Nephron (organoid): ENCODE data around the gene SELPLG.
A peak's percentile ranks its signal among the peaks of the same experiment; 100 is the strongest.

Source experiments
- H3K27ac Mint-ChIP-seq, 3 experiments: 2 replicates each; pipeline ENCODE4 v1.8.0; 2020; ENCODE audit warnings: mixed read lengths in 3 of 3, mild to moderate bottlenecking in 2 of 3, moderate library complexity in 1 of 3
- H3K27me3 Mint-ChIP-seq: 2 replicates; pipeline ENCODE4 v1.8.0; 2021; ENCODE audit warnings: low read depth, mild to moderate bottlenecking, moderate library complexity, mixed read lengths
- H3K36me3 Mint-ChIP-seq: 2 replicates; pipeline ENCODE4 v1.8.0; 2020; ENCODE audit warnings: low read depth, mixed read lengths
- H3K4me1 Mint-ChIP-seq: 2 replicates; pipeline ENCODE4 v1.8.0; 2020; ENCODE audit warnings: mixed read lengths
- H3K4me3 Mint-ChIP-seq, 3 experiments: 2 replicates each; pipeline ENCODE4 v1.8.0; 2020; ENCODE audit warnings: mild to moderate bottlenecking in 3 of 3, mixed read lengths in 3 of 3, moderate library complexity in 2 of 3
- H3K9me3 Mint-ChIP-seq: 2 replicates; pipeline ENCODE4 v1.8.0; 2020; ENCODE audit warnings: mixed read lengths
- TF ChIP-seq, protein P1 (sequence below), 3 experiments: fragments of 200-600 bp; sonication (generic); IDR thresholded peaks; one replicate each; pipeline ENCODE4 v1.5.0; 2021; ENCODE audit warnings: antibody characterized with exemption in 3 of 3; ENCODE audit not compliant: unreplicated experiment in 3 of 3

SELPLG gene

DNA sequence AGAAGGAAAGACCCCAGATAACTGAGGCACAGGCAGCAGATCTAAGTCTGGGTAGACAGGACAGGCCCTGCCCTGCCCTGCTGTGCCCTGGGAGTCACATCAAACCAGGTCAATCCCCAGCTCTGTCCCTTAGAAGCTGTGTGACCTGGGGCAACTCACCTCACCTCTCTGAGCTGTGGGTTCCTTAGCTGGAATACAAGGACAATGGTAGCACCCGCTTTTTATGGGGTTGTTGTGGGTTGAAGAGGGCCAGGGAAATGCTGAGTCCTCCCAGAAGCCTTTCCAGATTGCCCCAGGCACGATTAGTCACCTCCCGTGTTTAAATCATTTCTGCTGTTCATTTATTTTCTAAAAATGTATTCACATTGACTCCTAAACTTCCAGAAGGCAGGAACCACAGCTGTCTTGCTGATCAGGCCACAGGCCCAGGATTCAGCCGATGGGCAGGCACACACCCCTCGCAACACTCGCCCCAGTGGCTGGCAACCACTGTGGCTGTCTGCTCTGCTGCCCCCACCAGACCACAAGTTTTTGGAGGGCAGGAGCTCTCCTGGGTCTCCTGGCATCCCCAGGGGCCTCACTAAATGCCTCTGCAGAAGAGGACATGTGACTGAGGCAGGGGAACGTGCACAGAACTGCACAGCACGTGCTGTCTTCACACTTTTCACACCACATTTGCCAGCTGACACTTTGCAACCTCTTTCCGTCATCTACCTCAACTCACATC lies 3.0 kb downstream of the SELPLG start:
- H3K27me3 Mint-ChIP-seq, result no peaks in the 10 kb centered on the region
- no peak overlapping the region for H3K4me3 Mint-ChIP-seq
- no peaks in the 10 kb centered on the region for H3K36me3 Mint-ChIP-seq
- H3K9me3 Mint-ChIP-seq, result no peaks in the 10 kb centered on the region
- peaks cover 32% of the 10 kb centered on the region for H3K4me1 Mint-ChIP-seq
- H3K27ac Mint-ChIP-seq, result peak overlapping the region; percentile 76 to 91 (median 85)
- TF ChIP-seq, protein P1, sequence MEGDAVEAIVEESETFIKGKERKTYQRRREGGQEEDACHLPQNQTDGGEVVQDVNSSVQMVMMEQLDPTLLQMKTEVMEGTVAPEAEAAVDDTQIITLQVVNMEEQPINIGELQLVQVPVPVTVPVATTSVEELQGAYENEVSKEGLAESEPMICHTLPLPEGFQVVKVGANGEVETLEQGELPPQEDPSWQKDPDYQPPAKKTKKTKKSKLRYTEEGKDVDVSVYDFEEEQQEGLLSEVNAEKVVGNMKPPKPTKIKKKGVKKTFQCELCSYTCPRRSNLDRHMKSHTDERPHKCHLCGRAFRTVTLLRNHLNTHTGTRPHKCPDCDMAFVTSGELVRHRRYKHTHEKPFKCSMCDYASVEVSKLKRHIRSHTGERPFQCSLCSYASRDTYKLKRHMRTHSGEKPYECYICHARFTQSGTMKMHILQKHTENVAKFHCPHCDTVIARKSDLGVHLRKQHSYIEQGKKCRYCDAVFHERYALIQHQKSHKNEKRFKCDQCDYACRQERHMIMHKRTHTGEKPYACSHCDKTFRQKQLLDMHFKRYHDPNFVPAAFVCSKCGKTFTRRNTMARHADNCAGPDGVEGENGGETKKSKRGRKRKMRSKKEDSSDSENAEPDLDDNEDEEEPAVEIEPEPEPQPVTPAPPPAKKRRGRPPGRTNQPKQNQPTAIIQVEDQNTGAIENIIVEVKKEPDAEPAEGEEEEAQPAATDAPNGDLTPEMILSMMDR (IDR thresholded peaks at IDR 0.05; ENCODE audit: unreplicated experiment in 3 of 3), result no peak

DNA sequence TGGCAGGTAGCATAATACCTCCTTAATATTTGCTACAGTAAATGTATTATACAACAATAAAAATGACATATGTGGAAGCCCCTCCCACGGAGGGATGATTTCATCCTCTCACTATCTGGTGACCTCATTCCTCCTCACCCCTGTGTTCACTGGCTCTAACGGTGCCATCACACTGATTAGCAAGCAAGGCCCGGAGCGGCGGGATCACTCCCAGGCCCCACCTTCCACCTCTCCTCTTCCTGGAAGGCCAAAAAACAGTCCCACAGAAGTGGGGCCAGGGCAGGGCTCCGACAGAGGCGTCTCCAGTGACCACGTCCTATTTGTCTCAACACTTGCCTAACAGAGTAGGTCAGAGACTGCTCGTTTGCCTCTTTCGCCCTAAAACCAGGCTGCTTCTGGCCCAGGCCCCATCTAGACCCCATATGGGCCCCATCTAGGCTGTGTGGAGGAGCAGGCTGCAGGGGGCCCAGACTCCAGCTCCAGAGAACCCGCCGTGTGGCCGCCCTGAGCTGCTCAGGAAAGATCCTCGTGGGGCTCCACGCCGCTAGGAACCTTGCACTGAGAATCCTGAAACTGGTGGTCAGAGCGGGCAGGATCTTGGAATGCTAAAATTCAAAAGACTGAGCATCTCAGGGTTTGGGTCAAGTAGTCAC lies 3.7 kb downstream of the SELPLG start:
- Mint-ChIP-seq H3K36me3 (no peaks in the 10 kb centered on the region), H3K4me3 (peak overlapping the region in 1 of 3 experiments; percentile 17), H3K4me1 (peaks cover 32% of the 10 kb centered on the region), H3K27me3 (no peaks in the 10 kb centered on the region), H3K27ac (peak overlapping the region; percentile 76 to 91 (median 85)), H3K9me3 (no peaks in the 10 kb centered on the region)
- TF ChIP-seq, protein P1 (IDR thresholded peaks at IDR 0.05; ENCODE audit: unreplicated experiment in 3 of 3), result no peak

GRCh38 chr12:108629151-108629550 lies 4.5 kb downstream of the SELPLG start:
- no peaks in the 10 kb centered on the region for H3K9me3 Mint-ChIP-seq
- no peak overlapping the region for H3K4me3 Mint-ChIP-seq
- TF ChIP-seq, protein P1 (IDR thresholded peaks at IDR 0.05; ENCODE audit: unreplicated experiment in 3 of 3), result no peak
- H3K27me3 Mint-ChIP-seq, result no peaks in the 10 kb centered on the region
- peak overlapping the region in 1 of 3 experiments; percentile 85 for H3K27ac Mint-ChIP-seq
- H3K4me1 Mint-ChIP-seq, result peaks cover 28% of the 10 kb centered on the region
- H3K36me3 Mint-ChIP-seq, result no peaks in the 10 kb centered on the region

DNA sequence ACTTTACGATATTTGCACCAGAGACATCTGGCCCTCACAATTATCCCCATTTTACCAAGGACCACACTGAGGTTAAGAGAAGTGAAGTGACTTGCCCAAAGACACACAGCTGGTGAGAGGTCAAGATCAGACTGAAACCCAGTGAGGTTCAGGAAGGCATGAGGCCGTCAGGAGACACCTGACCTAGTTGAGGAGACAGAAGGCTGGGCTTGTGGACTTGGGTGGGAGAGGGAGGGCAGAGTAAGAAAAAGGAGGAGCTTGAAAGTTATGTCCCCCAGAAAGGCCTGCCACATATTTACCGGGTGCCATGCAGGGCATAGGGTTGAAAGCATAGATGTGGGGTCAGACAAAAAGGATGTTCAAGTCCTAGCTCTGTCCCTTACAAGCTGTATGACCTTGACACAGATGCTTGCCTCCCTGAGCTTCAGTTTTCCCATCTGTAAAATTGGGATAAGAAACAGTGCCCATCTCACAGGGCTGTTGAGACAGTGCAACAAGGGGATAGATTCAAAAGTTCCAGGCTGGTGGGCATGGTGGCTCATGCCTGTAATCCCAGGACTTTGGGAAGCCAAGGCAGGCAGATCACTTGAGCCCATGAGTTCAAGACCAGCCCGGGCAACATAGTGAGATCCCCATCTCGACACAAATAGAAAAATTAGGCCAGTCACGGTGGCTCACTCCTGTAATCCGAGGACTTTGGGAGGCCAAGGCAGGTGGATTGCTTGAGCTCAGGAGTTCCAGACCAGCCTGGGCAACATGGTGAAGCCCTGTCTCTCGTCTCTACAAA lies 6.4 kb downstream of the SELPLG start:
- no peaks in the 10 kb centered on the region for H3K36me3 Mint-ChIP-seq
- TF ChIP-seq, protein P1 (IDR thresholded peaks at IDR 0.05; ENCODE audit: unreplicated experiment in 3 of 3), result no peak
- H3K27me3 Mint-ChIP-seq, result no peaks in the 10 kb centered on the region
- H3K27ac Mint-ChIP-seq, result no peak overlapping the region
- H3K4me1 Mint-ChIP-seq, result peaks cover 30% of the 10 kb centered on the region
- H3K9me3 Mint-ChIP-seq, result no peaks in the 10 kb centered on the region
- H3K4me3 Mint-ChIP-seq, result no peak overlapping the region

GRCh38 chr12:108625228-108625627 lies 8.5 kb downstream of the SELPLG start:
- no peaks in the 10 kb centered on the region for H3K27me3 Mint-ChIP-seq
- H3K4me3 Mint-ChIP-seq, result no peak overlapping the region
- H3K36me3 Mint-ChIP-seq, result no peaks in the 10 kb centered on the region
- TF ChIP-seq, protein P1 (IDR thresholded peaks at IDR 0.05; ENCODE audit: unreplicated experiment in 3 of 3), result no peak
- no peaks in the 10 kb centered on the region for H3K9me3 Mint-ChIP-seq
- peaks cover 16% of the 10 kb centered on the region for H3K4me1 Mint-ChIP-seq
- H3K27ac Mint-ChIP-seq, result no peak overlapping the region
